A549 (cell line): Measurements from ENCODE around the gene TMEM108. TPM values are rescaled to one million over a fixed set of nuclear protein-coding genes. Genes with fewer than 3 reads are reported as not detected.

ENCODE experiments used
- ATAC-seq, 2 experiments: fragments of 200-7000 bp in 1 of 2; fragments of >200 bp in 1 of 2; cut with Nextera tagmentation in 1 of 2; cut with Tn5 transposase in 1 of 2; 3 replicates each; pipeline versions ENCODE4 v1.8.0 to v1.9.1; 2018 to 2020; ENCODE audit warnings: mild to moderate bottlenecking in 1 of 2, moderate library complexity in 1 of 2
- CTCF ChIA-PET: fragments of 300-600 bp; sonication (Branson Sonifier 250); formaldehyde crosslinking; extraction: SDS; loops from one replicate; lab custom pipeline; 2021; ENCODE audit warnings: antibody characterized with exemption, inconsistent platforms; lab: Yijun Ruan, JAX
- POLR2A ChIA-PET: fragments of 350-600 bp; formaldehyde crosslinking; extraction: SDS; loops from one replicate; lab custom pipeline; 2021; ENCODE audit warnings: antibody characterized with exemption, inconsistent platforms; lab: Yijun Ruan, JAX
- DNase-seq, 2 experiments: peaks; one replicate each; pipeline versions ENCODE4 v3.0.0 to v3.0.0-alpha.2; 2011 to 2016; ENCODE audit warnings: low read depth in 1 of 2, low spot score in 1 of 2
- FAIRE-seq: peaks from 2 replicates; lab custom pipeline; 2011; peaks lifted over from hg19 to GRCh38; lab: Jason Lieb, UNC
- H3K27ac ChIP-seq, 2 experiments: fragments of >200 bp; sonication (Bioruptor Twin); formaldehyde crosslinking; 3 replicates each; pipeline ENCODE4 v1.5.1; 2016 to 2017
- H3K4me1 ChIP-seq: fragments of >200 bp; sonication (Bioruptor Twin); formaldehyde crosslinking; 3 replicates; pipeline ENCODE4 v1.6.1; 2016
- H3K4me2 ChIP-seq: fragments of >200 bp; sonication (Bioruptor Twin); formaldehyde crosslinking; 3 replicates; pipeline ENCODE4 v1.6.1; 2016
- H3K4me3 ChIP-seq: fragments of >200 bp; sonication (Bioruptor Twin); formaldehyde crosslinking; 3 replicates; pipeline ENCODE4 v1.5.1; 2016
- H3K9me3 ChIP-seq: fragments of >200 bp; sonication (Bioruptor Twin); formaldehyde crosslinking; 3 replicates; pipeline ENCODE4 v1.6.1; 2016
- EHF ChIP-seq: fragments of 250-450 bp; sonication (Bioruptor Pico); IDR thresholded peaks from 2 replicates; pipeline ENCODE4 v1.5.0; 2020; ENCODE audit warnings: mild to moderate bottlenecking
- ESRRA ChIP-seq: fragments of 150-350 bp; IDR thresholded peaks from 2 replicates; pipeline ENCODE4 v1.6.1; 2014; ENCODE audit warnings: mild to moderate bottlenecking, low read length, borderline replicate concordance
- FOSB ChIP-seq: fragments of 250-450 bp; sonication (Bioruptor Pico); IDR thresholded peaks from 2 replicates; pipeline ENCODE4 v1.5.0; 2020; ENCODE audit warnings: mild to moderate bottlenecking, moderate library complexity
- FOSL2 ChIP-seq, 2 experiments: fragments of 450-650 bp in 1 of 2; fragments of >200 bp in 1 of 2; sonication (Bioruptor Twin) in 1 of 2; formaldehyde crosslinking; IDR thresholded peaks; 2 replicates each; pipeline versions ENCODE4 v1.5.0 to v1.6.1; 2016 to 2020; ENCODE audit warnings: mild to moderate bottlenecking in 1 of 2, moderate library complexity in 1 of 2
- FOXS1 ChIP-seq: fragments of 250-450 bp; sonication (Bioruptor Pico); IDR thresholded peaks from 2 replicates; pipeline ENCODE4 v1.5.0; 2020; ENCODE audit warnings: mild to moderate bottlenecking, moderate library complexity
- HOXB5 ChIP-seq: fragments of 250-450 bp; sonication (Bioruptor Pico); IDR thresholded peaks from 2 replicates; pipeline ENCODE4 v1.5.0; 2020; ENCODE audit warnings: mild to moderate bottlenecking, moderate library complexity
- MAZ ChIP-seq: fragments of 150-350 bp; IDR thresholded peaks from 2 replicates; pipeline ENCODE4 v1.6.1; 2014; ENCODE audit warnings: antibody characterized with exemption, low read depth, low read length, borderline replicate concordance
- NFE2L2 ChIP-seq: fragments of 150-350 bp; conservative IDR thresholded peaks from 2 replicates; pipeline ENCODE4 v1.6.1; 2014; ENCODE audit warnings: low read length
- NPAS2 ChIP-seq: fragments of 250-450 bp; sonication (Bioruptor Pico); IDR thresholded peaks from 2 replicates; pipeline ENCODE4 v1.8.0; 2022; ENCODE audit warnings: mild to moderate bottlenecking, moderate library complexity, borderline replicate concordance
- POLR2AphosphoS2 ChIP-seq: conservative IDR thresholded peaks from 2 replicates; pipeline ENCODE4 v1.6.1; 2012; ENCODE audit warnings: low read length, improper control_type of control experiment, inconsistent platforms
- RAD21 ChIP-seq, 2 experiments: fragments of >200 bp in 1 of 2; sonication (Bioruptor Twin) in 1 of 2; formaldehyde crosslinking in 1 of 2; IDR thresholded peaks in 1 of 2; conservative IDR thresholded peaks in 1 of 2; 2 replicates in 1 of 2; 3 replicates in 1 of 2; pipeline ENCODE4 v1.6.1; 2012 to 2018; ENCODE audit warnings: inconsistent platforms in 1 of 2
- RARB ChIP-seq: fragments of 250-450 bp; sonication (Bioruptor Pico); IDR thresholded peaks from 2 replicates; pipeline ENCODE4 v1.8.0; 2021; ENCODE audit warnings: mild to moderate bottlenecking, moderate library complexity
- RFX5 ChIP-seq: fragments of 450-650 bp; IDR thresholded peaks from 2 replicates; pipeline ENCODE4 v1.7.1; 2014; ENCODE audit warnings: antibody characterized with exemption, mild to moderate bottlenecking, moderate library complexity
- RNF2 ChIP-seq: fragments of 200-600 bp; sonication (generic); IDR thresholded peaks from 2 replicates; pipeline ENCODE4 v1.6.1; 2016; ENCODE audit warnings: low read depth, mild to moderate bottlenecking, antibody characterized with exemption, moderate library complexity, borderline replicate concordance
- SREBF2 ChIP-seq: fragments of 450-650 bp; IDR thresholded peaks from 2 replicates; pipeline ENCODE4 v1.6.1; 2014; ENCODE audit warnings: mild to moderate bottlenecking, moderate library complexity
- TFCP2L1 ChIP-seq: fragments of 250-450 bp; sonication (Bioruptor Pico); IDR thresholded peaks from 2 replicates; pipeline ENCODE4 v1.5.0; 2021; ENCODE audit warnings: mild to moderate bottlenecking
- TP53 ChIP-seq: fragments of 250-450 bp; sonication (Bioruptor Pico); IDR thresholded peaks from 2 replicates; pipeline ENCODE4 v1.5.0; 2021; ENCODE audit warnings: mild to moderate bottlenecking, moderate library complexity
- ZFP36 ChIP-seq: fragments of 450-650 bp; IDR thresholded peaks from 2 replicates; pipeline ENCODE4 v1.6.1; 2014; ENCODE audit warnings: borderline replicate concordance; ENCODE audit not compliant: partially characterized antibody
- ZNF302 ChIP-seq: fragments of 250-450 bp; sonication (Bioruptor Pico); IDR thresholded peaks from 2 replicates; pipeline ENCODE4 v1.9.0; 2021; ENCODE audit warnings: inconsistent platforms, mild to moderate bottlenecking, moderate library complexity
- WGBS: methylation state at CpG from one replicate; pipeline ENCODE4 v1.1.6; 2017; ENCODE audit errors: missing lambda C conversion rate; 5-methylcytosine and 5-hydroxymethylcytosine counted together
- polyA plus RNA-seq, 4 experiments: library from polyadenylated mRNA; depleted of rRNA in 3 of 4; stranded (reverse); fragments of >200 nt; fragmentation: RNase III in 1 of 4; extraction: RNeasy Plus Mini Kit Qiagen cat#74134 plus additional on column Dnase treatment in 1 of 4; gene quantifications; 2 replicates in 3 of 4; 3 replicates in 1 of 4; pipeline ENCODE4 v1.2.3, GENCODE V29; 2011 to 2017
- TF ChIP-seq, protein P1 (sequence below): IDR thresholded peaks from 2 replicates; pipeline ENCODE4 v1.6.1; 2012
- TF ChIP-seq, protein P2 (sequence below): fragments of >200 bp; sonication (Bioruptor Twin); formaldehyde crosslinking; IDR thresholded peaks from 3 replicates; pipeline ENCODE4 v1.5.1; 2016
- TF ChIP-seq, protein P3 (sequence below): fragments of 250-450 bp; sonication (Bioruptor Pico); IDR thresholded peaks from 2 replicates; pipeline ENCODE4 v1.5.0; 2021; ENCODE audit warnings: mild to moderate bottlenecking, moderate library complexity, borderline replicate concordance
- TF ChIP-seq, protein P4 (sequence below): fragments of >200 bp; sonication (Bioruptor Twin); formaldehyde crosslinking; IDR thresholded peaks from 2 replicates; pipeline ENCODE4 v1.6.1; 2016
- TF ChIP-seq, protein P5 (sequence below): fragments of 450-650 bp; IDR thresholded peaks from 2 replicates; pipeline ENCODE4 v1.6.1; 2014; ENCODE audit warnings: antibody characterized with exemption

The TMEM108 gene
- polyA plus RNA-seq, 2 of the 4 experiments (the other 2 are of a cell fraction), result not detected

DNA sequence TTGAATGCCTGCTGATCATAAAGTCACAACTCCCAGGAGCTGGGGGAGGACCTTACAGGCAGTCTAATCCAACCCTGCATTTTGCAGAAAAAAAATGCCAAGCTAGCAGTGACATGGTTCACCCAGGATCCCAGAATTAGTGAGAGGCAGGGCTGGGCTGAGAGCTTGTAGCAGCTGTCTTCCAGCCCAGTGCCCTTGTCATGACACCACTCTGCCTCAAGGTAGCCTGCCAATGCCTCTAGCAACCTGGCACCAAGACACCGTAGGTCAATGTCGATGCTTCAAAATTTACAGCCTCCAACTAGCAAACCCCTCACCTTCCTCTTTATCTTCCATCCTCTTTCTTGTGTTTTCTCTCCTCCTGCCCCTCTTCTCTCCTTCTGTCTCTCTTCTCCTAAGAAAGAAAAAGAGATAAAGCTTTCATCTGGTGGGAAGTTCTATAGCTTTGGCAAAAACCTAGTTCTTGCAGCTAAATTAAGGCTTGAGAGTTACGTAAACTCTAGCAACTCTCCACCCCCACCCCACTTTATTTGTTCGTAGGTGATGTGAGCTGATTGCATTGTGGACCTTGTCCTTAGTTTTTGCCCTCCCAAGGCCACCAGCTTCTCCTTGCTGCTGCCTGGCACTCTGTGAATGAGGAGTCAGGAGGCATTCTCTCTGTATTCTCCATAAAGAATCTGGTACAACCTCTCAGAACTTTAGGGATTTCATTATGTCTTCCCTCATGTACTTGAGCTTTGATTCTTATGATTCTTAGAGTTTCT, 343.3 kb downstream of the TMEM108 start:
- CTCF ChIA-PET, result interaction anchor here (0.9 to 3.6 kb wide), 6 partner anchors 8 to 655 kb away, joined by 3 to 13 read pairs (median 6); no protein-coding TSS in a partner anchor

DNA sequence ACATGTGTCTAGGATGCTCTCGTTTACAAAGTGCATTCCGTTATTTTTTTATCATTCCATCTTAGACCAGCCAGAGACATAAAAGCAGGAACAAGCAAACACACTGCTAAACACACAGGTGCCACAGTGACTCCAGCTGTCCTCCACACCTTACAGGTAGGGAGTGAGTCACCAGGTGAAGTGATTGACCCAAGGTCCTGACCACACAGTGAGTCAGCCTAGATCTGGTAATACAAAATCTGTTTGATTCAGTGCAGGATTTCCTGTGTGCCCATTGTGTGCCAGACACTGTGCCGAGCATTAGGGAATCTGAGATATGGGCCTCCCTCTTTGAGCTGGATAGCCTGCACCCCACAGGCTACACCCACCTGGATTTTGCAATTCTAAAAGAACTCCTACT, 345.0 kb downstream of the TMEM108 start:
- no peaks in the 10 kb centered on the region for H3K9me3 ChIP-seq
- ChIA-PET POLR2A (no interaction called here), CTCF (interaction anchor here (1.1 to 3.1 kb wide), 4 partner anchors 10 to 657 kb away, joined by 3 to 12 read pairs (median 10); no protein-coding TSS in a partner anchor)
- WGBS, result 5% methylated on average over 2 of the region's 3 CpGs
- no peak for FAIRE-seq
- no peak overlapping the region for H3K4me3 ChIP-seq
- no peak overlapping the region for H3K27ac ChIP-seq
- H3K4me2 ChIP-seq, result no peak overlapping the region
- H3K4me1 ChIP-seq, result no peaks in the 10 kb centered on the region
- DNase-seq, result no peak
- TF ChIP-seq FOXS1 (CRISPR knock-in tag), result no peak
- ATAC-seq, result no peak

More for the DNA sequence above, 343.3 kb downstream of the TMEM108 start:
- FAIRE-seq (no peak), DNase-seq (no peak), ATAC-seq (no peak)
- Histone ChIP-seq H3K27ac (no peak overlapping the region), H3K4me3 (no peak overlapping the region), H3K9me3 (no peaks in the 10 kb centered on the region), H3K4me2 (no peak overlapping the region), H3K4me1 (no peaks in the 10 kb centered on the region)
- WGBS, result 11% methylated on average over 4 of the region's 4 CpGs
- POLR2A ChIA-PET, result no interaction called here
- TF ChIP-seq SREBF2 (no peak), NPAS2 (CRISPR knock-in tag) (no peak), RFX5 (no peak), EHF (CRISPR knock-in tag) (no peak), FOSB (CRISPR knock-in tag) (no peak), POLR2AphosphoS2 (no peak)
- TF ChIP-seq, protein P1, sequence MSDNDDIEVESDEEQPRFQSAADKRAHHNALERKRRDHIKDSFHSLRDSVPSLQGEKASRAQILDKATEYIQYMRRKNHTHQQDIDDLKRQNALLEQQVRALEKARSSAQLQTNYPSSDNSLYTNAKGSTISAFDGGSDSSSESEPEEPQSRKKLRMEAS, result no peak

DNA sequence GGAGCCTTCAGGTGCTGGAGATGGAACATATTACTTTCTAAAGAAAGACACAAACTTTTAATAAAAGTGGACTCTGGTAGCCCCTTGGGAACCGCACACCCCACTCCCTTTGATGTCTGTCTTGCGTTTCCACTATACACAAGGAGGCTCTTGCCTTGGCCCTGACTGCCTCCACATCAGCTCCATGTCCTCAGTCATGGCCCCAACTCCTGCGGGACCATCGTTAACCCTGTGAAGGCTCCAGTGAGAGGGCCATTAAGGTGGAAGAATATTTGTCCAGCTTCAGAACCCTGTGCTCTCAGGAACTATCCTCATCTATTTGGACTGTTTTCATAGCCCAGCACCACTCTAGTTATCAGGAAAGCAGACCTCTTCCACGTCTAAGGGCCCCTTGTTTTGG, 345.6 kb downstream of the TMEM108 start:
- TF ChIP-seq RARB (CRISPR knock-in tag), result no peak
- TF ChIP-seq HOXB5 (CRISPR knock-in tag), result no peak
- TF ChIP-seq MAZ, result no peak
- no peak for TF ChIP-seq RNF2
- TF ChIP-seq TFCP2L1 (CRISPR knock-in tag), result no peak
- no peak for TF ChIP-seq ZNF302 (CRISPR knock-in tag)
- TF ChIP-seq, protein P2, sequence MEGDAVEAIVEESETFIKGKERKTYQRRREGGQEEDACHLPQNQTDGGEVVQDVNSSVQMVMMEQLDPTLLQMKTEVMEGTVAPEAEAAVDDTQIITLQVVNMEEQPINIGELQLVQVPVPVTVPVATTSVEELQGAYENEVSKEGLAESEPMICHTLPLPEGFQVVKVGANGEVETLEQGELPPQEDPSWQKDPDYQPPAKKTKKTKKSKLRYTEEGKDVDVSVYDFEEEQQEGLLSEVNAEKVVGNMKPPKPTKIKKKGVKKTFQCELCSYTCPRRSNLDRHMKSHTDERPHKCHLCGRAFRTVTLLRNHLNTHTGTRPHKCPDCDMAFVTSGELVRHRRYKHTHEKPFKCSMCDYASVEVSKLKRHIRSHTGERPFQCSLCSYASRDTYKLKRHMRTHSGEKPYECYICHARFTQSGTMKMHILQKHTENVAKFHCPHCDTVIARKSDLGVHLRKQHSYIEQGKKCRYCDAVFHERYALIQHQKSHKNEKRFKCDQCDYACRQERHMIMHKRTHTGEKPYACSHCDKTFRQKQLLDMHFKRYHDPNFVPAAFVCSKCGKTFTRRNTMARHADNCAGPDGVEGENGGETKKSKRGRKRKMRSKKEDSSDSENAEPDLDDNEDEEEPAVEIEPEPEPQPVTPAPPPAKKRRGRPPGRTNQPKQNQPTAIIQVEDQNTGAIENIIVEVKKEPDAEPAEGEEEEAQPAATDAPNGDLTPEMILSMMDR, result no peak
- TF ChIP-seq, protein P3, sequence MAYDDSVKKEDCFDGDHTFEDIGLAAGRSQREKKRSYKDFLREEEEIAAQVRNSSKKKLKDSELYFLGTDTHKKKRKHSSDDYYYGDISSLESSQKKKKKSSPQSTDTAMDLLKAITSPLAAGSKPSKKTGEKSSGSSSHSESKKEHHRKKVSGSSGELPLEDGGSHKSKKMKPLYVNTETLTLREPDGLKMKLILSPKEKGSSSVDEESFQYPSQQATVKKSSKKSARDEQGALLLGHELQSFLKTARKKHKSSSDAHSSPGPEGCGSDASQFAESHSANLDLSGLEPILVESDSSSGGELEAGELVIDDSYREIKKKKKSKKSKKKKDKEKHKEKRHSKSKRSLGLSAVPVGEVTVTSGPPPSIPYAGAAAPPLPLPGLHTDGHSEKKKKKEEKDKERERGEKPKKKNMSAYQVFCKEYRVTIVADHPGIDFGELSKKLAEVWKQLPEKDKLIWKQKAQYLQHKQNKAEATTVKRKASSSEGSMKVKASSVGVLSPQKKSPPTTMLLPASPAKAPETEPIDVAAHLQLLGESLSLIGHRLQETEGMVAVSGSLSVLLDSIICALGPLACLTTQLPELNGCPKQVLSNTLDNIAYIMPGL (CRISPR knock-in tag), result no peak
- no peak for TF ChIP-seq SREBF2
- no peak for TF ChIP-seq FOSL2 (IDR thresholded peaks at IDR 0.05)
- no peak for TF ChIP-seq FOSL2 (CRISPR knock-in tag; IDR thresholded peaks at IDR 0.05)
- no peak for TF ChIP-seq NFE2L2
- no peak for TF ChIP-seq TP53 (CRISPR knock-in tag)
- no peak for TF ChIP-seq ZFP36
- TF ChIP-seq, protein P4, sequence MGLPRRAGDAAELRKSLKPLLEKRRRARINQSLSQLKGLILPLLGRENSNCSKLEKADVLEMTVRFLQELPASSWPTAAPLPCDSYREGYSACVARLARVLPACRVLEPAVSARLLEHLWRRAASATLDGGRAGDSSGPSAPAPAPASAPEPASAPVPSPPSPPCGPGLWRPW, result no peak
- TF ChIP-seq EHF (CRISPR knock-in tag), result no peak
- no peak for TF ChIP-seq POLR2AphosphoS2
- no peak for TF ChIP-seq ESRRA
- TF ChIP-seq, protein P5, sequence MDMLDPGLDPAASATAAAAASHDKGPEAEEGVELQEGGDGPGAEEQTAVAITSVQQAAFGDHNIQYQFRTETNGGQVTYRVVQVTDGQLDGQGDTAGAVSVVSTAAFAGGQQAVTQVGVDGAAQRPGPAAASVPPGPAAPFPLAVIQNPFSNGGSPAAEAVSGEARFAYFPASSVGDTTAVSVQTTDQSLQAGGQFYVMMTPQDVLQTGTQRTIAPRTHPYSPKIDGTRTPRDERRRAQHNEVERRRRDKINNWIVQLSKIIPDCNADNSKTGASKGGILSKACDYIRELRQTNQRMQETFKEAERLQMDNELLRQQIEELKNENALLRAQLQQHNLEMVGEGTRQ, result no peak
- TF ChIP-seq RAD21 (conservative IDR thresholded peaks at IDR 0.05 in 1 of 2, IDR thresholded peaks at IDR 0.05 in 1 of 2), result no peak
- TF ChIP-seq, all 56 proteins: peak for 0
- POLR2A ChIA-PET, result no interaction called here
- FAIRE-seq, result no peak
- no peak for ATAC-seq
- no peak overlapping the region for H3K4me2 ChIP-seq
- CTCF ChIA-PET, result interaction anchor here (0.6 to 3.1 kb wide), 5 partner anchors 11 to 658 kb away, joined by 3 to 12 read pairs (median 8); no protein-coding TSS in a partner anchor
- 41% methylated on average over 5 of the region's 5 CpGs for WGBS
- H3K27ac ChIP-seq, result no peak overlapping the region
- no peaks in the 10 kb centered on the region for H3K4me1 ChIP-seq
- DNase-seq, result no peak
- no peak overlapping the region for H3K4me3 ChIP-seq
- no peaks in the 10 kb centered on the region for H3K9me3 ChIP-seq
